B cell (primary cell): ENCODE results near the gene SORD. TPM values are rescaled to one million over a fixed set of nuclear protein-coding genes. Genes with fewer than 3 reads are reported as not detected.

Source experiments
- ATAC-seq: fragments of 200-7000 bp; cut with Tn5 transposase; one replicate; pipeline ENCODE4 v1.10.0; 2021; ENCODE audit warnings: low read depth, mild to moderate bottlenecking, moderate number of reproducible peaks, moderate library complexity
- CTCF ChIA-PET: fragments of 350-600 bp; sonication (Branson Sonifier 250); formaldehyde crosslinking; loops from one replicate; lab custom pipeline; 2021; ENCODE audit warnings: antibody characterized with exemption, inconsistent platforms; lab: Charles Lee
- POLR2A ChIA-PET: fragments of 350-600 bp; sonication (Branson Sonifier 250); formaldehyde crosslinking; loops from one replicate; lab custom pipeline; 2021; ENCODE audit warnings: antibody characterized with exemption; lab: Charles Lee
- DNase-seq: peaks from one replicate; pipeline ENCODE4 v3.0.0; 2013
- H2AFZ ChIP-seq: 2 replicates; pipeline ENCODE4 v1.6.1; 2012; ENCODE audit warnings: mild to moderate bottlenecking, low read depth, low read length; ENCODE audit not compliant: insufficient read depth, poor library complexity, severe bottlenecking
- H3K27ac ChIP-seq, 2 donors: 1 replicate in 1 of 2; 2 replicates in 1 of 2; pipeline ENCODE4 v1.5.1; 2012 to 2013; ENCODE audit warnings: low read length in 2 of 2, mild to moderate bottlenecking in 2 of 2, moderate library complexity in 1 of 2
- H3K27me3 ChIP-seq, 4 experiments: fragments of 200-600 bp in 1 of 4; sonication (generic) in 1 of 4; replicated peaks in 1 of 4; 1 replicate in 2 of 4; 2 replicates in 2 of 4; pipeline versions ENCODE4 v1.6.1 to v1.7.0; 2013 to 2016; ENCODE audit warnings: low read length in 3 of 4, mild to moderate bottlenecking in 2 of 4, mixed read lengths in 1 of 4, moderate library complexity in 1 of 4; ENCODE audit not compliant: insufficient read depth in 4 of 4, control insufficient read depth in 3 of 4; ENCODE audit errors: control extremely low read depth in 1 of 4
- H3K36me3 ChIP-seq, 2 experiments: replicated peaks in 1 of 2; 1 replicate in 1 of 2; 2 replicates in 1 of 2; pipeline versions ENCODE4 v1.6.1 to v1.7.1; 2013; ENCODE audit warnings: low read length in 1 of 2; ENCODE audit not compliant: insufficient read depth in 2 of 2, control insufficient read depth in 1 of 2; ENCODE audit errors: control extremely low read depth in 1 of 2, extremely low read depth in 1 of 2
- H3K4me1 ChIP-seq, 2 donors: fragments of 200-600 bp in 1 of 2; sonication (generic) in 1 of 2; 1 replicate in 1 of 2; 2 replicates in 1 of 2; pipeline versions ENCODE4 v1.5.1 to v1.6.1; 2013 to 2017; ENCODE audit warnings: low read length in 2 of 2; ENCODE audit not compliant: control insufficient read depth in 2 of 2, insufficient read depth in 2 of 2
- H3K4me2 ChIP-seq: replicated peaks from 2 replicates; pipeline ENCODE3; 2012; ENCODE audit warnings: mild to moderate bottlenecking, low read depth, low read length; ENCODE audit not compliant: poor library complexity, severe bottlenecking
- H3K4me3 ChIP-seq, 5 experiments: fragments of 200-600 bp in 1 of 5; sonication (generic) in 1 of 5; 1 replicate in 3 of 5; 2 replicates in 2 of 5; pipeline versions ENCODE4 v1.5.1 to v1.7.0; 2011 to 2016; ENCODE audit warnings: low read length in 4 of 5, mild to moderate bottlenecking in 4 of 5, low read depth in 2 of 5, control low read depth in 1 of 5, moderate library complexity in 1 of 5; ENCODE audit not compliant: insufficient read depth in 1 of 5; ENCODE audit errors: control extremely low read depth in 1 of 5, extremely low read depth in 1 of 5
- H3K79me2 ChIP-seq: fragments of 200-600 bp; sonication (generic); one replicate; pipeline ENCODE4 v1.6.0; 2016; ENCODE audit warnings: low read length; ENCODE audit not compliant: control insufficient read depth, insufficient read depth
- H3K9ac ChIP-seq: fragments of 200-600 bp; sonication (generic); 2 replicates; pipeline ENCODE4 v1.6.1; 2017; ENCODE audit warnings: mild to moderate bottlenecking, low read length, moderate library complexity
- H3K9me3 ChIP-seq, 3 donors: one replicate each; pipeline versions ENCODE4 v1.6.1 to v1.7.1; 2013; ENCODE audit warnings: low read length in 2 of 3; ENCODE audit not compliant: control insufficient read depth in 2 of 3, insufficient read depth in 1 of 3; ENCODE audit errors: control extremely low read depth in 1 of 3
- H4K20me1 ChIP-seq: 2 replicates; pipeline ENCODE4 v1.6.0; 2012; ENCODE audit warnings: mild to moderate bottlenecking, low read length; ENCODE audit not compliant: insufficient read depth, control insufficient read depth, poor library complexity, severe bottlenecking
- H3K27ac Mint-ChIP-seq: one replicate; pipeline ENCODE4 v1.8.0; 2021; ENCODE audit warnings: mixed read lengths
- H3K27me3 Mint-ChIP-seq: one replicate; pipeline ENCODE4 v1.8.0; 2021; ENCODE audit warnings: mixed read lengths
- H3K4me1 Mint-ChIP-seq: one replicate; pipeline ENCODE4 v1.8.0; 2021; ENCODE audit warnings: mixed read lengths
- H3K4me3 Mint-ChIP-seq: one replicate; pipeline ENCODE4 v1.8.0; 2021; ENCODE audit warnings: mixed read lengths
- H3K9me3 Mint-ChIP-seq: one replicate; pipeline ENCODE4 v1.8.0; 2022; ENCODE audit warnings: mixed read lengths; ENCODE audit not compliant: insufficient read depth
- EZH2 ChIP-seq: IDR thresholded peaks from 2 replicates; pipeline ENCODE4 v1.6.1; 2012; ENCODE audit warnings: borderline replicate concordance, low read depth, mild to moderate bottlenecking, moderate library complexity, low read length; ENCODE audit not compliant: insufficient read depth, poor library complexity, severe bottlenecking
- WGBS: methylation state at CpG from one replicate; pipeline ENCODE4 v1.1.5; 2013; ENCODE audit warnings: missing lambda C conversion rate; ENCODE audit not compliant: insufficient coverage; 5-methylcytosine and 5-hydroxymethylcytosine counted together
- intact Hi-C: fragments of 100-400 bp; cut with micrococcal nuclease; formaldehyde crosslinking; loops from one replicate; pipeline ENCODE4 v1.10.0; 2022
- polyA plus RNA-seq: library from polyadenylated mRNA; depleted of rRNA; stranded (reverse); fragments of >200 nt; gene quantifications from 2 replicates; pipeline ENCODE4 v1.2.3, GENCODE V29; 2012
- total RNA-seq, 2 donors: library from RNA; stranded (reverse); fragments of 120-200 nt in 1 of 2; gene quantifications; 1 replicate in 1 of 2; 2 replicates in 1 of 2; pipeline versions ENCODE4 v1.2.3 to v1.2.4, GENCODE V29; 2013 to 2022
- TF ChIP-seq, protein P1 (sequence below): fragments of 200-600 bp; IDR thresholded peaks from one replicate; pipeline ENCODE4 v1.8.0; 2022; ENCODE audit warnings: antibody characterized with exemption, mild to moderate bottlenecking

SORD gene
- total and polyA plus RNA-seq, 2 donors (not counting 1 experiment from before 2014, with no cell fraction given) = 22.2 to 25.8 TPM

- H3K9me3 ChIP-seq = no peaks in the 10 kb centered on the region
- no peak for ATAC-seq
- DNase-seq = no peak
- H3K27ac Mint-ChIP-seq = no peak overlapping the region
- TF ChIP-seq, protein P1, sequence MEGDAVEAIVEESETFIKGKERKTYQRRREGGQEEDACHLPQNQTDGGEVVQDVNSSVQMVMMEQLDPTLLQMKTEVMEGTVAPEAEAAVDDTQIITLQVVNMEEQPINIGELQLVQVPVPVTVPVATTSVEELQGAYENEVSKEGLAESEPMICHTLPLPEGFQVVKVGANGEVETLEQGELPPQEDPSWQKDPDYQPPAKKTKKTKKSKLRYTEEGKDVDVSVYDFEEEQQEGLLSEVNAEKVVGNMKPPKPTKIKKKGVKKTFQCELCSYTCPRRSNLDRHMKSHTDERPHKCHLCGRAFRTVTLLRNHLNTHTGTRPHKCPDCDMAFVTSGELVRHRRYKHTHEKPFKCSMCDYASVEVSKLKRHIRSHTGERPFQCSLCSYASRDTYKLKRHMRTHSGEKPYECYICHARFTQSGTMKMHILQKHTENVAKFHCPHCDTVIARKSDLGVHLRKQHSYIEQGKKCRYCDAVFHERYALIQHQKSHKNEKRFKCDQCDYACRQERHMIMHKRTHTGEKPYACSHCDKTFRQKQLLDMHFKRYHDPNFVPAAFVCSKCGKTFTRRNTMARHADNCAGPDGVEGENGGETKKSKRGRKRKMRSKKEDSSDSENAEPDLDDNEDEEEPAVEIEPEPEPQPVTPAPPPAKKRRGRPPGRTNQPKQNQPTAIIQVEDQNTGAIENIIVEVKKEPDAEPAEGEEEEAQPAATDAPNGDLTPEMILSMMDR = peak; percentile 18
- TF ChIP-seq EZH2 = no peak
- H3K4me2 ChIP-seq = no peak overlapping the region
- WGBS = 67% methylated on average over 1 of the region's 1 CpG
- no peaks in the 10 kb centered on the region for H3K79me2 ChIP-seq
- H3K4me3 ChIP-seq = no peak overlapping the region
- H3K9me3 Mint-ChIP-seq = no peaks in the 10 kb centered on the region
- no peak overlapping the region for H3K27ac ChIP-seq
- H3K4me3 Mint-ChIP-seq = no peak overlapping the region
- H3K27me3 Mint-ChIP-seq = peaks cover 52% of the 10 kb centered on the region
- ChIA-PET CTCF (interaction anchor here (1.0 to 1.7 kb wide), 4 partner anchors 10 to 51 kb away, joined by 3 to 5 read pairs (median 4); no protein-coding TSS in a partner anchor), POLR2A (no interaction called here)
- H3K27me3 ChIP-seq = peaks cover 0 to 15% (median 7%) of the 10 kb centered on the region in 4 experiments
- H2AFZ ChIP-seq = no peak overlapping the region
- no peaks in the 10 kb centered on the region for H3K36me3 ChIP-seq
- no peaks in the 10 kb centered on the region for H3K4me1 Mint-ChIP-seq
- no peaks in the 10 kb centered on the region for H4K20me1 ChIP-seq
- intact Hi-C loops = no loop called here
- H3K4me1 ChIP-seq = no peaks in the 10 kb centered on the region
- no peak overlapping the region for H3K9ac ChIP-seq
Measured at GRCh38 chr15:45087513-45087912, 64.5 kb downstream of the SORD start.

DNA sequence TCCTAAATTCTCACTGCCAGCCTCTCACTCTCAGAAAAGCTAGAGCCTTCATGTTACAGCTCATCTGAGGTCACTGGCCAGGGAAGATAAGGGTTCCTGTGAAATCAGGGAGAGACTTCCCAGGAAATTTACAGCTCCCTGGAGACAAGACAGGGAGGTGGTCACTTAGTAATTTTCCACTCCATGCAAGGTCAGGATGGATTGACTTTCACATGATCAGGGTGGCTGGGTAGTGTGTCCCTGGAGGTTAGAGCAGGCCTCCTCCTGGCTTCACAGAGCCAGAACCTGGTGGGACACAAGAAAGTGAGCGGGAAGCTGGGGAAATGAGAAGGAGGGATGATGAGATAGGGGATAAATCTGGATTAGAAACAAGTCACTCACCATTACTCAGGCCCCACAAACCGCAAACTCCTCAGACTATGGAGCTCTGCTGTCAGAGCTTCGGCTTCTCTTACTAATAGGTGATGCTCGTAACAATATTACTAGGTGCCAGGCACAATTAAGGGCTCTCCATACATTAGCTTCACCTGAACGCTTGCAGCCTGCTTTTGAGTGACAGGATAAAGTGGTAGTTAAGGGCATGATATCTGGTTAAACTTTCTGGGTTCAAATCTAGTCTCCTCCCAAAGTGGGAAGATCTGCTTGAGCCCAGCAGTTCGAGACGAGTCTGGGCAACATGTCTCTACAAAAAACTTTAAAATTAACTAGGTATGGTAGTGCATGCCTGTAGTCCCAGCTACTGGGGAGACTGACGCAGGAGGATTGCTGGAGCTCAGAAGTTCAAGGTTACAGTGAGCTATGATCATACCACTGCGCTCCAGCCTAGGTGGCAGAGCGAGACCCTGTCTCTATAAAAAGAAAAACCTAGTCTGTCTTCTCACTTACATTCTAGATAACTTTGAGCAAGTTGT, 66.1 kb downstream of the SORD start:
- H3K27ac ChIP-seq = no peak overlapping the region
- no peaks in the 10 kb centered on the region for H3K4me1 ChIP-seq
- no peak overlapping the region for H3K4me2 ChIP-seq
- no peaks in the 10 kb centered on the region for H4K20me1 ChIP-seq
- ATAC-seq (no peak), DNase-seq (no peak)
- H3K9me3 Mint-ChIP-seq = no peaks in the 10 kb centered on the region
- ChIA-PET POLR2A (no interaction called here), CTCF (interaction anchor here (0.7 to 2.0 kb wide), 7 partner anchors 8 to 52 kb away, joined by 3 to 6 read pairs (median 4); no protein-coding TSS in a partner anchor)
- H3K9me3 ChIP-seq = no peaks in the 10 kb centered on the region
- intact Hi-C loops = no loop called here
- H3K4me1 Mint-ChIP-seq = no peaks in the 10 kb centered on the region
- H3K27ac Mint-ChIP-seq = no peak overlapping the region
- no peak overlapping the region for H2AFZ ChIP-seq
- H3K9ac ChIP-seq = no peak overlapping the region
- H3K4me3 Mint-ChIP-seq = no peak overlapping the region
- H3K27me3 ChIP-seq = peaks cover 0 to 15% (median 7%) of the 10 kb centered on the region in 4 experiments
- TF ChIP-seq, protein P1 = no peak
- no peak for TF ChIP-seq EZH2
- no peaks in the 10 kb centered on the region for H3K79me2 ChIP-seq
- no peaks in the 10 kb centered on the region for H3K36me3 ChIP-seq
- H3K4me3 ChIP-seq = no peak overlapping the region
- 100% methylated on average over 2 of the region's 10 CpGs for WGBS
- H3K27me3 Mint-ChIP-seq = peaks cover 48% of the 10 kb centered on the region
